H9 (cell line): ENCODE data around the gene KIAA1210. TPM values are rescaled to one million over a fixed set of nuclear protein-coding genes. Genes with fewer than 3 reads are reported as not detected.

ENCODE experiments used
- DNase-seq: peaks from one replicate; pipeline ENCODE4 v3.0.0-alpha.2; 2017
- H2AFZ ChIP-seq: one replicate; pipeline ENCODE4 v1.6.1; 2013; ENCODE audit warnings: mild to moderate bottlenecking, low read length, control low read depth, moderate library complexity
- H2AK5ac ChIP-seq: 2 replicates; pipeline ENCODE4 v1.6.1; 2013; ENCODE audit warnings: low read length, control low read depth, mixed read lengths; ENCODE audit not compliant: insufficient read length
- H2BK120ac ChIP-seq: one replicate; pipeline ENCODE4 v1.6.1; 2013; ENCODE audit warnings: low read depth, mild to moderate bottlenecking, low read length, control low read depth, inconsistent platforms; ENCODE audit not compliant: poor library complexity, severe bottlenecking
- H2BK12ac ChIP-seq: 2 replicates; pipeline ENCODE4 v1.6.1; 2013; ENCODE audit warnings: low read length, control low read depth, mixed read lengths, low read depth; ENCODE audit not compliant: insufficient read length
- H2BK15ac ChIP-seq: 2 replicates; pipeline ENCODE4 v1.6.1; 2013; ENCODE audit warnings: low read depth, low read length, control low read depth
- H2BK20ac ChIP-seq: one replicate; pipeline ENCODE4 v1.6.1; 2013; ENCODE audit warnings: low read depth, mild to moderate bottlenecking, low read length, control low read depth, inconsistent platforms; ENCODE audit not compliant: poor library complexity, severe bottlenecking
- H2BK5ac ChIP-seq: 2 replicates; pipeline ENCODE4 v1.6.1; 2013; ENCODE audit warnings: low read length, control low read depth, mixed read lengths; ENCODE audit not compliant: insufficient read length
- H3K14ac ChIP-seq: 2 replicates; pipeline ENCODE4 v1.6.1; 2013; ENCODE audit warnings: low read length, control low read depth; ENCODE audit not compliant: insufficient read depth
- H3K18ac ChIP-seq: 2 replicates; pipeline ENCODE4 v1.6.1; 2013; ENCODE audit warnings: low read depth, mild to moderate bottlenecking, mixed read lengths, low read length, control low read depth; ENCODE audit not compliant: insufficient read length
- H3K23ac ChIP-seq: 2 replicates; pipeline ENCODE4 v1.6.1; 2013; ENCODE audit warnings: low read length, control low read depth, mixed read lengths, low read depth; ENCODE audit not compliant: insufficient read length
- H3K23me2 ChIP-seq: 2 replicates; pipeline ENCODE4 v1.6.1; 2013; ENCODE audit warnings: low read depth, mild to moderate bottlenecking, mixed read lengths, low read length, control low read depth; ENCODE audit not compliant: insufficient read length, poor library complexity, severe bottlenecking
- H3K27ac ChIP-seq: 2 replicates; pipeline ENCODE4 v1.5.1; 2013; ENCODE audit warnings: low read length, control low read depth, mixed read lengths, low read depth; ENCODE audit not compliant: insufficient read length
- H3K27me3 ChIP-seq: 2 replicates; pipeline ENCODE4 v1.6.1; 2013; ENCODE audit warnings: low read length, control low read depth, inconsistent platforms; ENCODE audit not compliant: insufficient read depth
- H3K4ac ChIP-seq: 2 replicates; pipeline ENCODE4 v1.6.1; 2013; ENCODE audit warnings: low read depth, mild to moderate bottlenecking, control low read depth, inconsistent platforms, low read length, moderate library complexity
- H3K4me1 ChIP-seq: 2 replicates; pipeline ENCODE4 v1.6.1; 2013; ENCODE audit warnings: low read length, control low read depth, inconsistent platforms; ENCODE audit not compliant: insufficient read depth
- H3K4me2 ChIP-seq: 2 replicates; pipeline ENCODE4 v1.6.1; 2013; ENCODE audit warnings: low read length, control low read depth, mixed read lengths; ENCODE audit not compliant: insufficient read length, insufficient read depth
- H3K56ac ChIP-seq: 2 replicates; pipeline ENCODE4 v1.6.1; 2013; ENCODE audit warnings: low read depth, mild to moderate bottlenecking, mixed read lengths, low read length, control low read depth; ENCODE audit not compliant: insufficient read length
- H3K79me1 ChIP-seq: 2 replicates; pipeline ENCODE4 v1.6.1; 2013; ENCODE audit warnings: low read depth, mild to moderate bottlenecking, moderate library complexity, low read length, control low read depth, inconsistent platforms; ENCODE audit not compliant: insufficient read depth, poor library complexity, severe bottlenecking
- H3K79me2 ChIP-seq: 2 replicates; pipeline ENCODE4 v1.6.1; 2013; ENCODE audit warnings: low read length, control low read depth, inconsistent platforms; ENCODE audit not compliant: insufficient read depth
- H3K9ac ChIP-seq: 2 replicates; pipeline ENCODE4 v1.6.1; 2013; ENCODE audit warnings: low read length, control low read depth, mixed read lengths; ENCODE audit not compliant: insufficient read length; ENCODE audit errors: extremely low read depth
- H3K9me3 ChIP-seq: one replicate; pipeline ENCODE4 v1.6.1; 2013; ENCODE audit warnings: low read depth, low read length, inconsistent platforms; ENCODE audit not compliant: control insufficient read depth
- H3T11ph ChIP-seq: one replicate; pipeline ENCODE4 v1.6.1; 2013; ENCODE audit warnings: mild to moderate bottlenecking, low read length, control low read depth, inconsistent platforms
- H4K20me1 ChIP-seq: one replicate; pipeline ENCODE4 v1.6.1; 2013; ENCODE audit not compliant: control insufficient read depth, insufficient read length, insufficient read depth
- H4K5ac ChIP-seq: 2 replicates; pipeline ENCODE4 v1.6.1; 2013; ENCODE audit warnings: low read depth, mild to moderate bottlenecking, mixed read lengths, low read length, control low read depth; ENCODE audit not compliant: insufficient read length
- H4K8ac ChIP-seq: replicated peaks from 2 replicates; pipeline ENCODE4 v1.6.1; 2013; ENCODE audit warnings: low read length, control low read depth, mixed read lengths, low read depth; ENCODE audit not compliant: insufficient read length
- H4K91ac ChIP-seq: 2 replicates; pipeline ENCODE4 v1.6.1; 2013; ENCODE audit warnings: low read depth, mild to moderate bottlenecking, moderate library complexity, mixed read lengths, low read length, control low read depth; ENCODE audit not compliant: insufficient read length
- H3K27ac Mint-ChIP-seq, 3 experiments: 2 replicates in 2 of 3; 3 replicates in 1 of 3; pipeline ENCODE4 v1.8.0; 2020 to 2021; ENCODE audit warnings: mixed read lengths in 3 of 3, mild to moderate bottlenecking in 1 of 3, moderate library complexity in 1 of 3
- H3K27me3 Mint-ChIP-seq: 2 replicates; pipeline ENCODE4 v1.8.0; 2021; ENCODE audit warnings: low read depth, mild to moderate bottlenecking, moderate library complexity, mixed read lengths
- H3K36me3 Mint-ChIP-seq, 3 experiments: 2 replicates in 2 of 3; 3 replicates in 1 of 3; pipeline ENCODE4 v1.8.0; 2020 to 2021; ENCODE audit warnings: low read depth in 3 of 3, mixed read lengths in 3 of 3; ENCODE audit not compliant: insufficient read depth in 1 of 3
- H3K4me1 Mint-ChIP-seq, 2 experiments: 2 replicates each; pipeline ENCODE4 v1.8.0; 2020; ENCODE audit warnings: mixed read lengths in 2 of 2
- H3K4me3 Mint-ChIP-seq, 2 experiments: 2 replicates in 1 of 2; 3 replicates in 1 of 2; pipeline ENCODE4 v1.8.0; 2020 to 2021; ENCODE audit warnings: mild to moderate bottlenecking in 2 of 2, mixed read lengths in 2 of 2, moderate library complexity in 1 of 2
- H3K9me3 Mint-ChIP-seq, 2 experiments: 2 replicates in 1 of 2; 3 replicates in 1 of 2; pipeline ENCODE4 v1.8.0; 2020; ENCODE audit warnings: mild to moderate bottlenecking in 2 of 2, mixed read lengths in 2 of 2, moderate library complexity in 1 of 2
- WGBS: extraction: QIAGEN DNeasy Blood & Tissue Kit; methylation state at CpG from one replicate; pipeline ENCODE4 v1.1.7; 2013; ENCODE audit warnings: missing lambda C conversion rate, low lambda C conversion rate, mixed read lengths; ENCODE audit not compliant: insufficient read length; ENCODE audit errors: extremely low coverage; 5-methylcytosine and 5-hydroxymethylcytosine counted together
- total RNA-seq: library from RNA; stranded (reverse); gene quantifications from 2 replicates; pipeline ENCODE4 v1.2.1, GENCODE V29; 2021
- TF ChIP-seq, protein P1 (sequence below): fragments of 200-600 bp; sonication (generic); conservative IDR thresholded peaks from 3 replicates; pipeline ENCODE4 v1.8.0; 2021; ENCODE audit warnings: antibody characterized with exemption, mild to moderate bottlenecking

KIAA1210 gene
- total RNA-seq, 1 experiment from 2014 or later = not detected

DNA sequence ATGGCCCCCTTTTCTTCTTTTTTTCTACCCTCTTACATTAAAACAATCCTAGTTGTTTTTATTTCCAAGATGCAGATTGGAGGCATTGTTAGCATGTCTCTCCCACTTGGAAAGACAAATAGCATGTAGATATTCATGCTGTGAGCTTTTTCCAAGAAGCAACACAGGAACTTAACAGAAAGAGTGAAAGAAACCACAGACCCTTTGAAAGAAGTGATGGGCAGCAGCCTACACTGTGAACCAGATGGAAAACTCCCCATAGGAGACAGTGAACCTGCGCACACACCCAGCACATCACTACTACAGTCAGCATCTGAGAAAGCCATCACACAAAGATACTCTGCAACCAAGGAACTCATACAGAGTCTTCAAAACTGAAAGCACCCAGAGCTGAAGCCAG is 37.0 kb downstream of the KIAA1210 start:
- Histone ChIP-seq H3K27ac (no peak overlapping the region), H3K18ac (no peak overlapping the region), H2BK5ac (no peak overlapping the region), H3K23ac (no peak overlapping the region), H3K79me1 (no peaks in the 10 kb centered on the region), H2AFZ (no peak overlapping the region), H3K27me3 (no peaks in the 10 kb centered on the region), H3K14ac (no peak overlapping the region), H2AK5ac (no peak overlapping the region), H3K4me1 (no peaks in the 10 kb centered on the region), H4K8ac (no peak overlapping the region), H3K23me2 (no peaks in the 10 kb centered on the region), H3K9me3 (peaks cover 66% of the 10 kb centered on the region), H3K4ac (no peak overlapping the region), H4K91ac (no peak overlapping the region), H3K9ac (no peak overlapping the region), H2BK20ac (no peak overlapping the region), H2BK15ac (no peak overlapping the region), H3T11ph (no peak overlapping the region), H3K4me2 (no peak overlapping the region), H3K56ac (no peak overlapping the region), H3K79me2 (no peaks in the 10 kb centered on the region), H2BK12ac (no peak overlapping the region), H4K20me1 (no peaks in the 10 kb centered on the region), H2BK120ac (no peak overlapping the region), H4K5ac (no peak overlapping the region)
- Mint-ChIP-seq H3K27me3 (peaks cover 19% of the 10 kb centered on the region), H3K27ac (no peak overlapping the region), H3K4me1 (peaks cover 10 to 18% of the 10 kb centered on the region in 2 experiments), H3K4me3 (no peak overlapping the region), H3K36me3 (no peaks in the 10 kb centered on the region; a peak in 2 of 7 replicates), H3K9me3 (peaks cover 55 to 63% of the 10 kb centered on the region in 2 experiments)
- WGBS = no CpG with 5 or more reads among the region's 1 CpG
- TF ChIP-seq, protein P1, sequence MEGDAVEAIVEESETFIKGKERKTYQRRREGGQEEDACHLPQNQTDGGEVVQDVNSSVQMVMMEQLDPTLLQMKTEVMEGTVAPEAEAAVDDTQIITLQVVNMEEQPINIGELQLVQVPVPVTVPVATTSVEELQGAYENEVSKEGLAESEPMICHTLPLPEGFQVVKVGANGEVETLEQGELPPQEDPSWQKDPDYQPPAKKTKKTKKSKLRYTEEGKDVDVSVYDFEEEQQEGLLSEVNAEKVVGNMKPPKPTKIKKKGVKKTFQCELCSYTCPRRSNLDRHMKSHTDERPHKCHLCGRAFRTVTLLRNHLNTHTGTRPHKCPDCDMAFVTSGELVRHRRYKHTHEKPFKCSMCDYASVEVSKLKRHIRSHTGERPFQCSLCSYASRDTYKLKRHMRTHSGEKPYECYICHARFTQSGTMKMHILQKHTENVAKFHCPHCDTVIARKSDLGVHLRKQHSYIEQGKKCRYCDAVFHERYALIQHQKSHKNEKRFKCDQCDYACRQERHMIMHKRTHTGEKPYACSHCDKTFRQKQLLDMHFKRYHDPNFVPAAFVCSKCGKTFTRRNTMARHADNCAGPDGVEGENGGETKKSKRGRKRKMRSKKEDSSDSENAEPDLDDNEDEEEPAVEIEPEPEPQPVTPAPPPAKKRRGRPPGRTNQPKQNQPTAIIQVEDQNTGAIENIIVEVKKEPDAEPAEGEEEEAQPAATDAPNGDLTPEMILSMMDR = no peak
- DNase-seq = no peak
